ENCODE measurements around the gene TMEM106B.
A peak's percentile ranks its signal among the peaks of the same experiment; 100 is the strongest.

TMEM106B gene

DNA sequence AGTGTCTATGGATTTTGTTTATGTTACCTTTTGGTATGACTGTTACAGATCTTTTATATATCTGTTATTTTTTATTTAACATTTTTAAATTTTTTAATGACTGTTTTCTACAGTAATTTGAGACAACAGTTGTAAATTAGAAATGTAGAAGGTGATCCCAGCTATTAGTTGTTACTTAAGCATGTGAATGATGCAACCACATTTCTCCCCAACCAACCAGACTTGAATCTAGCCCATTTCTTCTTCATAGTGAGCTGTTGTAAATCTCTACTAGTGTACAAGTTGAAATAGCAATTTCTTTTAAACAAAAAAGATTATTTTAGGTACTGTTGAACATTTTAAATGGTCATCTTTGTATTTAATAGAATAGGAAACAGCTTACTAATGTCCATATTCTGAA, 18.0 kb downstream of the TMEM106B start:
- DNase-seq: no peak

DNA sequence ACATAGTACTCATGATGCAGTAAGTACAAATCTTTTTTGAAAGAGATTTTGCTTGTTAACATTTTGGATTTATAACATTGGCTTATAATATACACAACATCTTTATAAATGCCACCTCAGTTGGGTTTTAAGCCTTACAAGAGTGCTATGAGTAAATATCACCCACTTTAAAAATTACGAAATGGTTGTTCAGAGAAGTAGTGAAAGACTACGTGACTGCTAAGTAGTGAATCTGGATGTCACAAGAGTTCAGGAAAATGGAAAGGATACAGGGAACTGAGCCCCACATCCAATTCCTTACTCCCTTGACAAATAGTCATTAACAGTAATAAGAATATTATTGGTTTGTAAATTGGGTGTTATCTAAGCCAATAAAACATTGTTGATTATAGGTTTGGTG, 20.0 kb downstream of the TMEM106B start:
- no peak for DNase-seq

DNA sequence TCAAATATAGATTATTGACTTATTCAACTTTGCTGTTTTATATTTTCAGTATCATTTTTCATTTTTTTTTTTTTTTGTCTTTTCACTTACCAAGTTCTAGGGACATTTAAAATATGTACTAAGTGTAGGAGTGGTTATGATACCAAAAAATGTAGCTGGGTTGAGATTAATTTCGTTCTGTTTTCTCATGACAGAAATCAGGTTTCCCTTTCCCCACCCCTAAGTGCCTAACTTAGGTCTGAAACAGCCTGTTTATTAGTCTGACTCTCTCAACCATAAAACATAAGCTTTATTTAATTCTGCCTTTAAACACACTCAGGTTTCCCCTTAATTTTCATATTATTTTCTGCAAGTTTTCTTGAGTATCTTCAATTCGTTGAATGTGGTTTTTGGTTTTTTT, 22.1 kb downstream of the TMEM106B start:
- DNase-seq: no peak

DNA sequence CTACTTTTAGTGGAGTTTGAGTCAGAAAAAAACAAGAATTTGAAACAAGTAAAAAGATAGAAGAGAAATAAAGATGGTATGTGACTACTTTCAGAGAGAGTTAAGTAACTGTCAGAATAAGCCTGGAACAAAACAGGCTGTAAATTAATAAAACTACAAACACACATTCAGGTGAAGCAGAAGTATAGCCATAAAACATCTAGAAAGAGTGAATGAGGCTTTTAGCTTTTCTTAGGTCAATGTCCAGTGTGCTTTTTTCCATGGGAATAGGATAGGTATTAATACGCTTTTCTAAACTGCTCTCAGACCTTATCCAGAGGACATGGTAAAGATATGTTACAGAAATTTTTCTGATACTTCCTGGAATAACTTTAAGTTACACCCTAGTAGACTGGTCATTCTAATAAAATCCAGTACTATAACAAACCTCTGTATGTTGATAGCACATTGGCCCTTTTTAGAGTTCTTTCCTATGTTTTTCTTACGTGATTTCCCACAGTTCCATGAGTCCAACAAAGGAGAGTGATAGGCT, 23.3 kb downstream of the TMEM106B start:
- DNase-seq: no peak

DNA sequence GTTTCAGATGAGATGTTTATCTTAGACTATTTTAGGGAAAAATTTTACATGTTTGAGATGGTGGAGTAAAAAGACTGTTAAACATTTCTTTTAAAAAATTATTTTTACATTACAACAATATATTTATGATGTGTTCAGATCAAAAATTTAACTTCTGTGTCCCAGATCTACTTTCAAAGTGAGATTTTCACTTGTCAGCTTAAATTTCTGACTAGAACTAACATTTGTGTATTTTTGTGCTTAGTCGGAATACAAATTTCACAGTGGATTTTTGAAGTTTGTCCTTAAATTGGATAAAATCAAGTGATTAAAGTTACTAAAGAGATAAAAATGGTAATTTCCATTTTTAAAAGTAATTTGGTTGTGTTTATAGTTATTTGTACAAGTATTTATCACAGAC, 24.9 kb downstream of the TMEM106B start:
- DNase-seq: no peak

DNA sequence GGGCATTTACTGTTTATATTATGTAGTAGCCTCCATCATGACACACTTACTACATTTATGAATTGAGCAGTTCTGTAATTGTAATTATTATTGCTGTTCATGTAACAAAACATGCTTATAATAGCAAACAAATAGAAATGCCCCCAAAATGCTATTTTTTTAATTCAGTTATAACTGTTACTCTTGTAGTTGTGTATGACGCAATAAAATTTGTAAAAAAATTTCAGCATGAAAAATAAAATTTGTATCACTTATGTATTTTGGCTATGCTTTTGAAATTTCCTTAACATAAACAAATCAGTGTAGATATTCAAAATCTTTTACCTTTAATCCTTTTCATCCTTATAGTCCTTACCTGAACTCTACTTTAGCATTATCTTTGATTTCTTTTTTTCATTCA, 25.9 kb downstream of the TMEM106B start:
- DNase-seq: no peak

DNA sequence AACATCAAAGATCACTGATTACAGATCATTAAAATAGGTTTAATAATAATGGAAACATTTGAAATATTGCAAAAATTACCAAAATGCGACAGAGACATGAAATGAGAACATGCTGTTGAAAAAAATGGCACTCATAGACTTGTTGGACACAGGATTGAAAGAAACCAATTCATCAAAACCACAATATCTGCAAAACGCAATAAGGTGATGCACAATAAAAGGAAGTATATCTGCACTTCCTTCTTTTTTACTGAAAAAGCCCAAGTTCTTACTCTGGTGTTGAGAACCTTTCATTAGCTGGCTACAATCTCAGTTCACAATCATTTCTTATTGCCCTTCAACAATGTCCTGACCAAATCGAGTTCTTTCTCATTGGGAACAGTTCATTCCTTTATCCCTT, 28.7 kb downstream of the TMEM106B start:
- DNase-seq: no peak

DNA sequence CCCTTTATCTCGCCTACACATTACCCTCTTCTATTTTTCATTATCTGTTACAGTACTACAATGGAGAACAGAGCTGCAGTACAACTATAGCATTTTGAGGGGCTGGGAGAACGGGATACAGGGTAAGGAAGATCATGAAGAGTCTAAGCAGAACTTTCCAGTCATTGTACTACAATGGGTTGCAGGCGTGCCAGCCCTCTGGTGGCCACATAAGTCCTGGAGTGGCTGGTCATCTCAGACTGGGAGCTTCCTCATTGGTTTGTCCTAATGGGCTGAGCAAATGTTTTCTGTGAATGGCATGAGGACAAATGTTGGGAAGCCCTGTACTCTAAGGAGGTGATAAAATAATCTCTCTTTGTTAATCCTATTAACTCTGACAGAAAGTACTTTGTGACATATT, 33.0 kb downstream of the TMEM106B start:
- DNase-seq: peak; percentile 44

DNA sequence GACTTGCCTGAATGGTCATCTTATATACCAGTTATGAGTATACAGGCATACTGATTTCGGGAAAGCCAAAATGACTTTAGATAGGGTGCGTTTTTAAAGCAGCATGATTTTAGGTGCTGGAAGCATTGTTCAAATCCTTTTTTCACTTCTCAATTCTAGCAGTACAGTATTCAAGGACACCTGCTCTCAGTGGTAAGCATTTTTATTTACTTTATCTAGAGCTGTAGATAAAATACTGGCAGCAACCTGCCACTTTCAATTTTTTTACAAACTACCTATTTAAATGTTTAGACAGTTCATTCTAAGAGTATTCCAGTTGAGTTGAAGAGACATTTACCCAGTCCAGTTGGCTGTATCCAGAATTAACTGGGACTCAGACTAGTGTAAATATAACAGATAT, 33.6 kb downstream of the TMEM106B start:
- DNase-seq: no peak

DNA sequence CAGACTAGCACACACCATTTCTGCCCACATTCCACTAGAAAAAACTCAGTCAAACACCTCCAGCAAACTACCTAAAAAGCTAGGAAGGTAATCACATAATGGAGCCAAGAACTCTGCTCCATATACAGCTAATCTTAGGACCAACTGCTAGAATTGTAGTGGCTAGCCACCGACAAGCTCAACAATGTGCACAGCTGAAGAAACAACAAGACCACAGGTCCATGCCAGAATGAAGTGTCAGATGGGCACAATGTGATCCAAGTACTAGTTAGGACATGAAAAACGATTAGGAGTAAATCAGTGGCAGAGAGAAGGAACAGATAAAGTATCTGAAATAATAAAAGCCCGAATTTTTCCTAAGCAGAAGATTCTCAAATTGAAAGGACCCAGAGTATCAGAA, 38.6 kb downstream of the TMEM106B start:
- no peak for DNase-seq

DNA sequence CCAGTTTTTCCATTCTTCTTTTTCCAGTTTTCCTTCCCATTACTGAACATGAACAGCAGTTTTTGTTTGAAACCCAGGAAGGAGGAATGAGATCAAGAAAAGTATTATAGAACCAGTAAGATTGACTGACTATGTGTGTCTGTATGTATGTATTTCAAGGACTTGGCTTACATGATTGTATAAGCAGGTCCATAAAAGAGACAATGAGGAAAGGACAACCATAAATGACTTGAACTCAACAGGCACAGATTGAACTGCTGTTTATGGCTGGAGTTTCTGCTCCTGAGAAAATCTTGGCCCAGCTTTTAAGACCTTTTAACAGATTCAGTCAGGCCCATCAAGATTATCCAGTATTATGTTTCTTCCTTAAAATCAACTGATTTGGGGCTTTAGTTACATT, 39.1 kb downstream of the TMEM106B start:
- no peak for DNase-seq

DNA sequence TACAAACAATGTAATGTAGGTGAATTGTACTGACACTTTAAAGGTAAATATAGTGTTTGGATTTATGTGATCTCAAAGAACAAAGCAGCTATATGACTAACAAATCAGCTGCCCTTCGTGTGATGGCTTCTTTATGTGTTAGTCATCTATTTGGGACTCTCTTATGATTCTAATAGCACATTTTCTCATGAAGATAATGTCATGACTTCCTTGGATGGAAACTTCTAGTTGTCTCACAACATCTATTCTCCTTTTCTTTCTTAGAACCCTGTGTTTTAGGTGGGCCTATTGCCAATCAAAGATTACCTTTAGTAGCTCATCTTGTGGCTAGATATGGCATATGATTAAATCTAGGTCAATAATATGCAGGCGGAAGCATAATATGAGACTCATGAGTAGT, 45.0 kb downstream of the TMEM106B start:
- DNase-seq: no peak

DNA sequence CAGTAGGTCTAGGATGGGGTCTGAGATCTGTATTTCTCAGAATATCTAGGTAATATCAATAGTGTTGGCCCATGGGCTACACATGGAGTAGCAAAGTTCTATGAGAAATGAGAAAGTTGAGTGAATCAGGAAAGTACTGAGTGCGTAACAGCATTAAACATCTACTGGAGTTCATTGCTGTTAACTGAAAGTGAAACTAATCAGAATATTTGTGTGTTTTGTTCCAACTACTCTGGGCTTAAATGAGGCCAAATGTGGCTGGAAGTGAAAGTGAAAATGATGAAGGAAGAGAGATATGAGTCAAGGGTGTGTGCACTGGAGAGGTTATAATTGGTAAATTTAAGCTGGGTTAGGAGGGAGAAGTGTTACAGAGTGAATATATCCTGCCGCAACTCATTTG, 46.5 kb downstream of the TMEM106B start:
- DNase-seq: no peak

DNA sequence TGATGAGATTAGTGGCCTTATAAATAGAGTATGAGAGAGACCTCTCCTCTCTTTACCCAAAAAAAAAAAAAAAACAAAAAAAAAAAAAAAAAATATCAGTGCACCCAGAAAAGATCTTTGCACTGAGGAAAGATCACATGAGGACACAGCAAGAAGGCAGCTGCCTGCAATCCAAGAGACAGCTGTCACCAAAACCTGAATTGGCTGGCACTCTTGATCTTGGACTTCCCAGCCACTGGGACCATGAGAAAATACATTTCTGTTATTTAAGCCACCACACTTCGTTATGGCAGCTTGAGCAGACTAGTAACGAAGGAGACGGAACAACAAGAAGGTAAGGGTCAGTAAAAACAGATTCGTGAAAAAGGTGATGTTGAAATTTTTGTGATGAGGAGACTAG, 47.0 kb downstream of the TMEM106B start:
- no peak for DNase-seq

DNA sequence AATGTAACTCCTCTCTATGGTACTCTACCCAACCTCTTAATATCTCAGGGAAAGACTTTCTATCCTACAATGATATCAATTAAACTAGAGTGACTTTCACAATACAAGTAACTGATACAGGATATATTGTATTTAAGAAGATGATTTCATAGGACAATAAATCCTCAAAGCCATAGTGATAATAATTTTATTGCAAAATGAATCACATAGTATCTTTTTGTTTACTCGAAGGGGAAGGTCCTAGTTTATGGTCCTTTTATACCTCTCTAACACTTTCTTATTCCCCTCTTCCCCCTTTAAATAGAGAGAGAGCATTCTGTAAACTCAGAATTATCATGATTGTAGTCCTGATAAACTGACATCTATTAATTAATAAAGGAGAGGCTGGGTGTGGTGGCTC, 56.4 kb downstream of the TMEM106B start:
- no peak for DNase-seq

DNA sequence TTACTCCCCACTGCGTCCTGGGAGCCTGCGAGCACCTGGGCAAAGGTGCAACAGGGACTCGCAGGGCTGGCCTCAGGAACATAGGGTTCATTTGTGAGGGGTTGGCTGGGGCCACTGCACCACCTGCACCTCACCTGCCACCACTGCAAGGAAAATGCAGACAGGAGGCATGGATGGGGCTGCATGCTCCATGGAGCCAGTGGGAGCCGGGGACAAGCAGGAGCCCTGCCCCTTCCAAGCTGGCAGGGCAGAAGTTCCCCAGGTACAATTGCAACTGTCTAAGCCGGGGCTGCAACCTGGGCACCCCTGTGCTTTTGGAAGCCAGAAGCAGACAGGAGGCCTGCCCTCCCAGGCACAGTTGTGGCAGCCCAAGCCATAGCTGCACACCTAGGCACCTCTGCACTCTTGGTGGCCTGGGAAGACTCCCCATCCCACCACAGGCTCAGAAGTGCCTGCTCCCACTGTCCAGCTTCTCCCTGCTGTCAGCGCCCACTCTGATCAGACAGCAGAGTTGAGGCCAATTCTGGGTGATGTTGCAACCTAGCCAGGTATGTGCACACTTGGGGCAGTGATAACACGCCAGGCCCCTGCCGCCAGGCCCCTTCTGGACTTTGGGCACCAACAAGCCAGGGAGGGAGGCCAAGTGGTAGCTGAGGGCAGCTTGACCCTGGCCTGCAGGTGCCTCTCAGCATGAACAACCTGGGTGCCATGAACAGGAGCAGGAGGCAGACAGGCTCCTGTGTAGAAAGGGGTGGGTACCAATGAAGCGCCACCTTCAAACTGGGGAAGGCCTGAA, 58.2 kb downstream of the TMEM106B start:
- DNase-seq: no peak

DNA sequence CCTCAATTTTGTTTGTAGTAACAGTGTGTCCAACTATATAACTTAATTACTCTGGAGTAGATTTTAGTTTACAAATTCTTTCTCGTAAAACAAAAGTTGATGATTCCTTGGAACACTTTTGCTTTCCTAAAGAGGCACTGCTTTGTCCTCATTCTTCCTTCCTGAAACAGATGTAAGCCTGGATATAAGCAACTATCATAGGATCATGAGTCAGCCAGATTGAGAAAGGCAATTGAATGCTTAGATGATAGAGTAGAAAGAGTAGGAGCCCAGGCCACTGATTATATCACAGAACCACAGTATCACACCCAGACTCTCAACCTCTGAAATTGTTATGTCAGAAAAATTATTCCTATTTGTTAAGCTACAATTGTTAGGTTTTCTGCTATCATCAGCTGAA, 69.9 kb downstream of the TMEM106B start:
- no peak for DNase-seq

DNA sequence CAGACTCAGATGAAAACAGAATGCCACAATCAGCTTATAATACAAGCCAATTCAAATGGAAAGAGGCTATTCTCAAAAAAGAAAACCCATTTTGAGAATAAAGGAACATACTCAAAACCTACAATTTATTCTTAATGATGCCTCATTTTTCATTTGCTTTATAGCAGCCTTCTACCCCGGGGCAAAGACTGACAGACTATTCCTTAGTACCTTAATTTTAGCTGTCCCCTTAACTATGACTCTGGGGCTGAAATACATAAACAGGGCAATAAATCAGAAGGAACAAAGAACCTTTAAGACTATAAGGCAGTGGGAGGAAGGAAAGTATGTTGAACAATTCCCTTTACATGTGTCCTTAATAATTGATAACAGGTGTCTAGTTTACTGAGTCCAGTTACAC, 76.8 kb downstream of the TMEM106B start:
- no peak for DNase-seq

DNA sequence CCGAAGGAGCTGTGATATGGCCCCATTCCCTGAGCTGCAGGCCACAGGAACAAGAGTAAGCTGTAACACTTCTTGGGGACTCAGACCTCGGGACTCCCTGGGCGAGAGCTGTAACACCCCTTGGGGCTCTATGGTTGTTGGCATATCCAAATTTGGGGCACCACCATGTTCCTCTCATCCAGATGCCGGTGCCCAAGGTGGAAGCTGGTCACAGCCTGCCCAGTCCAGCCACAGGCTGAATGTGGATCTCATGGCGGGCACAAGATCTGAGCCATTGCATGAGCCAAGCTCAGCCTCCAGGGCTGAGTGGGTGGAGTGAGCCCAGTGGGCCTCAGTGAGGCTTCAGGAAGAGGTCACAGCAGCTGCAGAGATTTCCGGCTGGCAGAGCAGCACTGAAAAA, 78.9 kb downstream of the TMEM106B start:
- DNase-seq: no peak

DNA sequence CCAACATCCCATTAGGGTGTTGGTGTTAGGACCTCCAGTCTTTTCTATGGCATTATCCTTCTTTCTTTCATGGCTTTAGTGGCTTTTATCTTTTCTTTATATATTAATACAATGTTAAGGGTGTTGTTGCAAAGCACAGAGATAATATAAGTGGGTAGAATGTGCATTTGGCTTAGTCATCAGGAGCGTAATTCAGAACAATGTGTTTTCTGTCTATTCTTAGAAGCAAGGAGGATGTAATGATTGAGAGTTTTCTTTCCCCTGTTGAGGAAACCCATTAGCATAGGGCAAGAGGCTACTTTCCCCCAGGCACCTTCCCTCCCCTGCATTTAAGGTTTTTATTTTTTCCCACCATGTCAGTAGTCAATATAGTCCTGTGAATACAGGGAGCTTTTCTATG, 79.7 kb downstream of the TMEM106B start:
- DNase-seq: no peak

DNA sequence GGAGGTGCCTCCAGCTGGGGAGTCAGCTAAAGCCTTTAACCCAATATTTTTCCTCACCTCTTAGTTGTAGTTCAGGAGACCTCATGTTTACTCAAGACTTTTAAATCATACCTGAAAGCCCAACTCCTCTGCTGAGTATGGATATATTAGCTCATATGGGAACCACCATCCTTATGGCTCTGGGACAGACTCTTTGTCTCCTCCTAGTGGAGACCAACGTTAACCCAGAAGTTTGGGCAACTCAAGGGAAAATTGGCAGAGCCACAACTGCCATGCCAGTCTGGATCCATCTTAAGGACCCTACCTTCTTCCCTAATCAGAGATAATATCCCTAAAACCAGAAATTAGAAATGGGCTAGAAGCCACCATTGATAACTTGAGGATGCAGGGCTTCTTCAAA, 80.8 kb downstream of the TMEM106B start:
- no peak for DNase-seq

All from NCI-H524 treated with DMSO at 0.1 percent for 48 hours (cell line).